Sigmoid colon (tissue), 7 donors: Measurements from ENCODE around the gene TSPAN14. TPM values are rescaled to one million over a fixed set of nuclear protein-coding genes. Genes with fewer than 3 reads are reported as not detected.
"Not testable (repeated sequence)": the region's sequence is repeated elsewhere in the genome, so short reads cannot be mapped to it uniquely, and the experiment has no call there.

Experiments
- DNase-seq: peaks from one replicate; pipeline ENCODE4 v3.0.0-alpha.2; 2019
- H3K27ac ChIP-seq, 4 donors: fragments of 200-600 bp; sonication (generic); one replicate each; pipeline ENCODE4 v1.5.1; 2016 to 2019; ENCODE audit warnings: mild to moderate bottlenecking in 1 of 4
- H3K27me3 ChIP-seq, 3 donors: fragments of 200-600 bp; sonication (generic); one replicate each; pipeline ENCODE4 v1.5.1; 2019; ENCODE audit warnings: mild to moderate bottlenecking in 1 of 3
- H3K36me3 ChIP-seq, 4 donors: fragments of 200-600 bp; sonication (generic); one replicate each; pipeline ENCODE4 v1.5.1; 2016 to 2019
- H3K4me1 ChIP-seq, 4 donors: fragments of 200-600 bp; sonication (generic); one replicate each; pipeline ENCODE4 v1.5.1; 2017 to 2019
- H3K4me3 ChIP-seq, 4 donors: fragments of 200-600 bp; sonication (generic); one replicate each; pipeline ENCODE4 v1.5.1; 2017 to 2019; ENCODE audit warnings: mild to moderate bottlenecking in 2 of 4, moderate library complexity in 1 of 4
- H3K9me3 ChIP-seq, 4 donors: fragments of 200-600 bp in 3 of 4; sonication (generic) in 3 of 4; one replicate each; pipeline versions ENCODE4 v1.5.1 to v1.6.1; 2013 to 2019
- CTCF ChIP-seq, 4 experiments: fragments of 450-650 bp in 3 of 4; fragments of 200-600 bp in 1 of 4; IDR thresholded peaks; one replicate each; pipeline ENCODE4 v1.5.1; 2016 to 2019; ENCODE audit warnings: antibody characterized with exemption in 4 of 4, mild to moderate bottlenecking in 3 of 4, moderate library complexity in 2 of 4
- EP300 ChIP-seq, 4 donors: sonication (generic); formaldehyde crosslinking; IDR thresholded peaks; one replicate each; pipeline ENCODE4 v1.6.1; 2017; ENCODE audit warnings: antibody characterized with exemption in 4 of 4
- POLR2A ChIP-seq, 2 donors: fragments of 450-650 bp; IDR thresholded peaks; one replicate each; pipeline ENCODE4 v1.6.1; 2016; ENCODE audit warnings: antibody characterized with exemption in 2 of 2, mild to moderate bottlenecking in 2 of 2, moderate library complexity in 2 of 2
- POLR2AphosphoS5 ChIP-seq, 4 donors: sonication (generic); formaldehyde crosslinking; IDR thresholded peaks; one replicate each; pipeline ENCODE4 v1.6.1; 2017; ENCODE audit warnings: antibody characterized with exemption in 4 of 4
- WGBS, 2 donors: extraction: QIAGEN DNeasy Blood & Tissue Kit; methylation state at CpG; one replicate each; pipeline ENCODE4 v1.1.7; 2013; 5-methylcytosine and 5-hydroxymethylcytosine counted together
- intact Hi-C: fragments of 100-400 bp; cut with DNase I; formaldehyde crosslinking; loops from one replicate; pipeline ENCODE4 v1.15.1; 2023
- polyA plus RNA-seq, 3 donors: library from polyadenylated mRNA; stranded (reverse); fragments of 200-250 nt; gene quantifications; one replicate each; pipeline ENCODE4 v1.2.3, GENCODE V29; 2013
- total RNA-seq, 4 donors: library from RNA; depleted of rRNA; stranded (reverse); fragments of >200 nt; gene quantifications; one replicate each; pipeline ENCODE4 v1.1.0, GENCODE V29; 2016
- donor health status: healthy with polysubstance abuse.
- donor health status: Bipolar disorder and iron deficiency.
- donor health status: healthy.

TSPAN14 gene
- total and polyA plus RNA-seq, 7 donors = 12.0 to 67.3 (median 23.5) TPM

GRCh38 chr10:80529604-80530003, 75.5 kb downstream of the TSPAN14 start:
- intact Hi-C loops = no loop called here
- Histone ChIP-seq H3K27me3 (no peaks in the 10 kb centered on the region), H3K9me3 (no peaks in the 10 kb centered on the region), H3K27ac (no peak overlapping the region), H3K4me3 (no peak overlapping the region), H3K4me1 (no peaks in the 10 kb centered on the region), H3K36me3 (no peaks in the 10 kb centered on the region)
- WGBS, 2 donors = 48 to 81% methylated on average over 12 of the region's 12 CpGs
- DNase-seq = no peak
- no peak for TF ChIP-seq POLR2A (IDR thresholded peaks at IDR 0.05)
- no peak for TF ChIP-seq POLR2AphosphoS5 (IDR thresholded peaks at IDR 0.05)
- no peak for TF ChIP-seq CTCF (IDR thresholded peaks at IDR 0.05)
- TF ChIP-seq EP300 (IDR thresholded peaks at IDR 0.05) = no peak

- Histone ChIP-seq H3K9me3 (no peaks in the 10 kb centered on the region), H3K4me1 (no peaks in the 10 kb centered on the region), H3K4me3 (no peak overlapping the region), H3K27me3 (no peaks in the 10 kb centered on the region), H3K36me3 (no peaks in the 10 kb centered on the region), H3K27ac (no peak overlapping the region)
- TF ChIP-seq CTCF (IDR thresholded peaks at IDR 0.05) = no peak
- TF ChIP-seq EP300 (IDR thresholded peaks at IDR 0.05) = no peak
- no peak for TF ChIP-seq POLR2AphosphoS5 (IDR thresholded peaks at IDR 0.05)
- no peak for TF ChIP-seq POLR2A (IDR thresholded peaks at IDR 0.05)
- intact Hi-C loops = no loop called here
- 9 to 42% methylated on average over 2 of the region's 2 CpGs for WGBS, 2 donors
- DNase-seq = no peak
Measured at GRCh38 chr10:80530251-80530650, 76.1 kb downstream of the TSPAN14 start.

- WGBS, 2 donors = 43 to 47% methylated on average over 2 of the region's 2 CpGs
- Histone ChIP-seq H3K27me3 (no peaks in the 10 kb centered on the region), H3K4me3 (no peak overlapping the region), H3K36me3 (no peaks in the 10 kb centered on the region), H3K27ac (no peak overlapping the region), H3K4me1 (peaks cover 0 to 5% (median 2%) of the 10 kb centered on the region in 4 donors), H3K9me3 (no peaks in the 10 kb centered on the region)
- TF ChIP-seq POLR2AphosphoS5 (IDR thresholded peaks at IDR 0.05) (no peak), CTCF (IDR thresholded peaks at IDR 0.05) (no peak), EP300 (IDR thresholded peaks at IDR 0.05) (no peak), POLR2A (IDR thresholded peaks at IDR 0.05) (no peak)
- intact Hi-C loops = no loop called here
- no peak for DNase-seq
Measured at GRCh38 chr10:80530816-80531215, 76.7 kb downstream of the TSPAN14 start.

GRCh38 chr10:80532571-80532970, 78.5 kb downstream of the TSPAN14 start:
- intact Hi-C loops = no loop called here
- 92 to 97% methylated on average over 4 of the region's 4 CpGs for WGBS, 2 donors
- Histone ChIP-seq H3K36me3 (no peaks in the 10 kb centered on the region), H3K4me1 (peaks cover 0 to 7% (median 2%) of the 10 kb centered on the region in 4 donors), H3K4me3 (no peak overlapping the region), H3K9me3 (no peaks in the 10 kb centered on the region), H3K27me3 (no peaks in the 10 kb centered on the region), H3K27ac (no peak overlapping the region)
- DNase-seq = peak; percentile 57
- TF ChIP-seq CTCF (IDR thresholded peaks at IDR 0.05) = no peak
- no peak for TF ChIP-seq POLR2A (IDR thresholded peaks at IDR 0.05)
- no peak for TF ChIP-seq EP300 (IDR thresholded peaks at IDR 0.05)
- no peak for TF ChIP-seq POLR2AphosphoS5 (IDR thresholded peaks at IDR 0.05)

GRCh38 chr10:80534059-80534458, 79.9 kb downstream of the TSPAN14 start:
- H3K27ac ChIP-seq, H3K4me3 ChIP-seq, H3K4me1 ChIP-seq, H3K27me3 ChIP-seq, intact Hi-C loops, H3K9me3 ChIP-seq, H3K36me3 ChIP-seq: not testable (repeated sequence)
- peak; percentile 25 for DNase-seq
- WGBS, 2 donors = 93 to 97% methylated on average over 14 to 19 of the region's 25 CpGs

- H3K36me3 ChIP-seq, DNase-seq, H3K9me3 ChIP-seq, H3K4me1 ChIP-seq, H3K27ac ChIP-seq, H3K27me3 ChIP-seq, intact Hi-C loops, H3K4me3 ChIP-seq: not testable (repeated sequence)
- 91 to 94% methylated on average over 16 to 26 of the region's 30 CpGs for WGBS, 2 donors
Measured at GRCh38 chr10:80534646-80535045, 80.5 kb downstream of the TSPAN14 start.
